ENCODE results near the gene DEFB129. TPM values are rescaled to one million over a fixed set of nuclear protein-coding genes. Genes with fewer than 3 reads are reported as not detected.
"Not testable (repeated sequence)": the region's sequence is repeated elsewhere in the genome, so short reads cannot be mapped to it uniquely, and the experiment has no call there.

Gene DEFB129
- total and polyA plus RNA-seq, 4 donors = not detected

DNA sequence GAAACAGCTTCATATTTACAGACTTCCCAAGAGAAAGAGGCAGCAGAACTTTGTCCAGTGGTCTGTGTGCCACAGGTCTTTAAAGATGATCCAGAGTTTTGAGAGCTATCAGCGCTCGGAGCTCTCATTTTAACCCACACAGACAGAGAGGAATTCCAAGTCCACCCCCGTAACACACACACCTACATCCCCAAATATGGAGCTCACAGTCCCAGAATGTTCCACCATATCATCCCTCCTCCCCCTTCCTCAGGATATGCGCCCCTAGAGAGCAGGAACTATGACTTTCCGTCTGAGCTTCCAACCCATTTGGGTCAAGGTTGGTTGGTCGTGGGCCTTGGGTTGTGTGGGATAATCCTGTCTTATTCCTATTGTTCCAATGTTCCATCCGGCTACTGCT is 37.4 kb upstream of the DEFB129 start, which contains the start of gene DEFB128:
DEFB128 (minus strand) TSS at position 101 of the 400 bp plus-strand sequence; CDS start at position 13, 88 bp downstream.
- Histone ChIP-seq H3K27ac (ENCODE audit: low read depth in 1 of 2, low read length in 1 of 2) (no peak within 1 kb of the TSS), H3K4me3 (no peak within 1 kb of the TSS), H3K9me3 (ENCODE audit: control insufficient read depth in 4 of 4, insufficient read depth in 3 of 4, low read length in 3 of 4) (no peaks in the 10 kb centered on the region), H3K36me3 (ENCODE audit: control insufficient read depth in 4 of 4, insufficient read depth in 4 of 4, low read length in 4 of 4) (no peaks in the 10 kb centered on the region), H3K27me3 (ENCODE audit: control insufficient read depth in 3 of 3, insufficient read depth in 3 of 3, low read length in 2 of 3) (peaks cover 0 to 6% (median 0%) of the 10 kb centered on the region in 3 donors), H3K9ac (ENCODE audit: insufficient read depth in 1 of 2, low read length in 2 of 2) (no peak within 1 kb of the TSS), H3K4me1 (ENCODE audit: control insufficient read depth in 5 of 5, insufficient read depth in 5 of 5, low read length in 5 of 5) (no peaks in the 10 kb centered on the region)
- WGBS, 2 donors = 58 to 70% methylated on average over 7 of the region's 7 CpGs
- ATAC-seq (ENCODE audit: insufficient read depth, low FRiP score) = no peak
- no peak for DNase-seq
- TF ChIP-seq CTCF (IDR thresholded peaks at IDR 0.05; ENCODE audit: control extremely low read depth, extremely low read depth) = no peak

DNA sequence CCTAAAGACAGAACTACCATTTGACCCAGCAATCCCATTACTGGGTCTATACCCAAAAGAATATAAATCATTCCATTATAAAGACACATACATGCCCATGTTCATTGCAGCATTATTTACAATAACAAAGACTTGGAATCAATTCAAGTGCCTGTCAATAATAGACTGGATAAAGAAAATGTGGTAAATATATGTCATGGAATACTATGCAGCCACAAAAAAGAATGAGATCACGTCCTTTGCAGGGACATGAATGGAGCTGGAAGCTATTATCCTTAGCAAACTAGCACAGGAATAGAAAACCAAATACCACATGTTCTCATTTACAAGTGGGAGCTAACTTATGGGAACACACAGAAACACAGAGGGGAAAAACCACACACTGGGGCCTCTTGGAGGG is 28.8 kb upstream of the DEFB129 start:
- DNase-seq (no peak), ATAC-seq (ENCODE audit: insufficient read depth, low FRiP score) (no peak)
- Histone ChIP-seq H3K27ac (ENCODE audit: low read depth in 1 of 2, low read length in 1 of 2) (no peak overlapping the region), H3K9ac (ENCODE audit: insufficient read depth in 1 of 2, low read length in 2 of 2) (no peak overlapping the region), H3K4me3 (no peak overlapping the region), H3K36me3 (ENCODE audit: control insufficient read depth in 4 of 4, insufficient read depth in 4 of 4, low read length in 4 of 4) (no peaks in the 10 kb centered on the region), H3K9me3 (ENCODE audit: control insufficient read depth in 4 of 4, insufficient read depth in 3 of 4, low read length in 3 of 4) (no peaks in the 10 kb centered on the region), H3K27me3 (ENCODE audit: control insufficient read depth in 3 of 3, insufficient read depth in 3 of 3, low read length in 2 of 3) (no peaks in the 10 kb centered on the region), H3K4me1 (ENCODE audit: control insufficient read depth in 5 of 5, insufficient read depth in 5 of 5, low read length in 5 of 5) (no peaks in the 10 kb centered on the region)
- no peak for TF ChIP-seq CTCF (IDR thresholded peaks at IDR 0.05; ENCODE audit: control extremely low read depth, extremely low read depth)
- 89 to 91% methylated on average over 1 of the region's 1 CpG for WGBS, 2 donors

- Histone ChIP-seq H3K4me1 (ENCODE audit: control insufficient read depth in 5 of 5, insufficient read depth in 5 of 5, low read length in 5 of 5) (no peaks in the 10 kb centered on the region), H3K36me3 (ENCODE audit: control insufficient read depth in 4 of 4, insufficient read depth in 4 of 4, low read length in 4 of 4) (no peaks in the 10 kb centered on the region), H3K9ac (ENCODE audit: insufficient read depth in 1 of 2, low read length in 2 of 2) (no peak overlapping the region), H3K27me3 (ENCODE audit: control insufficient read depth in 3 of 3, insufficient read depth in 3 of 3, low read length in 2 of 3) (peaks cover 0 to 7% (median 0%) of the 10 kb centered on the region in 3 donors), H3K27ac (ENCODE audit: low read depth in 1 of 2, low read length in 1 of 2) (no peak overlapping the region), H3K4me3 (no peak overlapping the region), H3K9me3 (ENCODE audit: control insufficient read depth in 4 of 4, insufficient read depth in 3 of 4, low read length in 3 of 4) (no peaks in the 10 kb centered on the region)
- 35 to 60% methylated on average over 4 of the region's 4 CpGs for WGBS, 2 donors
- DNase-seq = no peak
- TF ChIP-seq CTCF (IDR thresholded peaks at IDR 0.05; ENCODE audit: control extremely low read depth, extremely low read depth) = no peak
- no peak for ATAC-seq (ENCODE audit: insufficient read depth, low FRiP score)
Measured at GRCh38 chr20:199996-200395, 27.1 kb upstream of the DEFB129 start.

GRCh38 chr20:203630-204029 is 23.4 kb upstream of the DEFB129 start:
- H3K4me1 ChIP-seq (ENCODE audit: control insufficient read depth in 5 of 5, insufficient read depth in 5 of 5, low read length in 5 of 5); H3K9ac ChIP-seq (ENCODE audit: insufficient read depth in 1 of 2, low read length in 2 of 2); H3K9me3 ChIP-seq (ENCODE audit: control insufficient read depth in 4 of 4, insufficient read depth in 3 of 4, low read length in 3 of 4); DNase-seq; H3K27ac ChIP-seq (ENCODE audit: low read depth in 1 of 2, low read length in 1 of 2); H3K4me3 ChIP-seq; H3K36me3 ChIP-seq (ENCODE audit: control insufficient read depth in 4 of 4, insufficient read depth in 4 of 4, low read length in 4 of 4); ATAC-seq (ENCODE audit: insufficient read depth, low FRiP score): not testable (repeated sequence)
- WGBS, 2 donors = 70 to 74% methylated on average over 4 of the region's 4 CpGs
- H3K27me3 ChIP-seq (ENCODE audit: control insufficient read depth in 3 of 3, insufficient read depth in 3 of 3, low read length in 2 of 3) = peaks cover 0 to 13% (median 0%) of the 10 kb centered on the region in 3 donors
